Erythroblast (primary cell): ENCODE results near the gene NPC1L1.
A peak's percentile ranks its signal among the peaks of the same experiment; 100 is the strongest.

ENCODE experiments used
- GATA1 ChIP-seq: IDR thresholded peaks from 2 replicates; pipeline ENCODE4 v1.6.1; 2011; ENCODE audit warnings: low read depth, mild to moderate bottlenecking, control low read depth, low read length, moderate library complexity
- POLR2A ChIP-seq: IDR thresholded peaks from 2 replicates; pipeline ENCODE4 v1.6.1; 2011; ENCODE audit warnings: mild to moderate bottlenecking, low read length

DNA sequence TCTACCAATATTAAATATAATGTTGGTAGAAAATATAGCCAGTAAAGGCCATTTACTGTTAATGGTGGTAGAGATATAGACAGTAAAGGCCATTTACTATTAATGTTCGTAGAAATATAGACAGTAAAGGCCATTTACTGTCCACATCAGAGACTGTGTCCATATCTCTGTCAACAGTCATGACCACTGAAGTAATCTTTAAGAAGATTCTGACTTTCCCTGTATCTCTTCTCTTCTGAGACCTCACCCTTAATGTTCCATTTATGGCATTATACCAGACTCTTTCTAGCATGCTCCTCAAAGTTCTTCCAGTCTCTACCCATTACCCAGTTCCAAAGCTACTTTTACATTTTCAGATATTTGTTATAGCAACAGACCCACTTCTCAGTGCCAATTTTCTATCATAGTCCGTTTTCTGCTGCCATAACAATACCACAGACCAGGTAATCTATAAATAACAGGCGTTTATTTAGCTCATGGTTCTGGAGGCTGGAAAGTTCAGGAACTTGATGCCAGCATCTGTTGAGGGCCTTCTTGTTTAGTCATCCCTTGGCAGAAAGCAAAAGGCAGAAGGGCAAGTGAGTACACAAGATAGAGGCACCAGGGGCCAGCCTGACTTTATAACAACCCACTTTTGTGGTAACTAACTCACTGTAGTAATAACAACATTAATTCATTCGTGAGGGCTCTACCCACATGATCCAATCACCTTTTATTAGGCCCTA, 42.7 kb downstream of the NPC1L1 start:
- TF ChIP-seq POLR2A (peak; percentile 50), GATA1 (no peak)
